Activated CD4-positive, alpha-beta T cell treated with anti-CD3 and anti-CD28 coated beads for 1 hour (primary cell): ENCODE results near the gene DLL3.

ENCODE experiments used
- DNase-seq: peaks from one replicate; pipeline ENCODE4 v3.0.0-alpha.2; 2020

The DLL3 gene

GRCh38 chr19:39489756-39490155 lies 9.0 kb upstream of the DLL3 start:
- no peak for DNase-seq

DNA sequence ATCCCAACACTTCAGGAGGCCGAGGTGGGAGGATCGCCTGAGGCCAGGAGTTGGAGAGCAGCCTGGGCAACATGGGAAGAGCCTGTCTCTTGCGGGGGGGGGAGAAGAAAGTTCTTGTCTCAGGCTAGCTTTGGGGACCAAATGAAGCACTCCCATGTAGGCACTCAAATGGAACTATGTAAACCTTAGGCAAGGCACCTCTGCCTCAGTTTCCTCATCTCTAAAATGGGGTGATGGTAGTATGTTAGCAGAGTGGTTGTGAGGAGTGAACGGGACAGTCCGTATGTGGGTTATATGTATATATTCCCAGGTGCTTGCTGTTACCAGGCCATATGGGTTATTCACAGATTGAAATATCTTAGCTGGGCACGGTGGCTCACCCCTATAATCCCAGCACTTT lies 6.5 kb upstream of the DLL3 start:
- no peak for DNase-seq

GRCh38 chr19:39492788-39493187 lies 6.0 kb upstream of the DLL3 start:
- DNase-seq: no peak

DNA sequence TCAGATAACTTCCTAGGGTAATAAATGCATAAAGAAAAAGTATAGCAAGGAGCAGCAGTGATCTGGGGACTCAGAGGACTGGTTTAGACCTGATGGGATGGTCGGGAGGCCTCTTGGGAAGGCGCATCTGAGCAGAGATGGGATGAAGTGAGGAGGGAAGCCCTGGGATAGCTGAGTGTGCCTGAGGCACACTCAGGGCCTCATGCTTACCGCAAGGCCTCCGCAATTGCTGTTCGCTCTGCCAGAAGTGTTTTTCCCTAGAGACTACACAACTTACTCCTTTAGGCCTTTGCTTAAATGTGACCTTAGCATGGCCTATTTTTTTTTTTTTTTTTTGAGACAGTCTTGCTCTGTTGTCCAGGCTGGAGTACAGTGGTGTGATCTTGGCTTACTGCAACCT lies 4.1 kb upstream of the DLL3 start:
- DNase-seq: no peak

- no peak for DNase-seq
These were observed 2.7 kb upstream of the DLL3 start for GRCh38 chr19:39496063-39496462.

DNA sequence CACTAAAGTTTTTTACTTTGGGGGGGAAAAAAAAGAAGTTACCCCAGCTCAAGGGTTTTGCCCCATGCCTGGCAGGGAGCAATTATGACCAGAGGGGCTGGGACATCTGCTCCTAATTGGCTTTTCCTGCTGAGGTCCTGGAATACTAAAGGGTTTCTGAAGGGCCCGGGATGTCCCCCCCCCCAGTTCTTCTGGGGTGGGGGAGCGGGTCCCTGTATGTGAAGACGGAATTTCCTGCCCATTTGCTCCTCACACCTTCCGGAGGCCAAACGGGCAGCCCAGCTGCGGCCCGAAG lies 1.1 kb upstream of the DLL3 start:
- DNase-seq: no peak

DNA sequence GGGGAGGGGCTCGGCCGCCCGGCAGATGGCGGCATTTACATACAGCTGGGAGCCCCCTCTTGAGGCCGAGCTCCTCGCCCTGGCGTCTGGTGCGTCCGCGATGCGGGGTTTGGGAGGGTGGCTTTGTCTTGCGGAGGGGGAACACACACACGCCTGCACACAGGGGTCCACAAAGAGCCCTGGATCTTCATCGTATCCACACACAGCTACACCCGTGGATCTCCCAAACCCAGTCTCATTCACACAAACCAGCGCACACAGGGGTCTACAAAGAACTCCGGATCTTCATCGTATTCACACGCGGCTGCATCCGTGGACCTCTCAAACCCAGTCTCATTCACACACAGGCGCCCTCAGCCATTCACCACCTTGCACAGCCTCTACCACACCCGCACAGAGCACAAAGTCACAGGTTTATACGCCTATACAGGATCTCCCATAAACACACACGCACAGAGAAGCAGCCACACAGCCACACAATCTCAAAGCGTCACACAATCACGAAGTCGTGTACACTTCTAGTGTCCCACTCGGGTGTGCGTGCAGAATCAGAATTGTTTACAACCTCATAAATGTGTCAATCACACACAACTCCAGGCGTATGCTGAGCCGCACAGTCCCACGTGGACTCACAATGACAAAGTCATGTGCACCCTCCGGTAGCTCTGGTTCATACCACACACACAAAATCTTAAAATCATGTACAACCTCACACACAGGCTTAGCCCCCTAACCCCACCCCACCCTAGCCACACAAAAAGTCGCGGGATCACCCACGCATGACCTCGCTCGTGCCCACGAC lies 550 bp upstream of the DLL3 start:
- no peak for DNase-seq

DNA sequence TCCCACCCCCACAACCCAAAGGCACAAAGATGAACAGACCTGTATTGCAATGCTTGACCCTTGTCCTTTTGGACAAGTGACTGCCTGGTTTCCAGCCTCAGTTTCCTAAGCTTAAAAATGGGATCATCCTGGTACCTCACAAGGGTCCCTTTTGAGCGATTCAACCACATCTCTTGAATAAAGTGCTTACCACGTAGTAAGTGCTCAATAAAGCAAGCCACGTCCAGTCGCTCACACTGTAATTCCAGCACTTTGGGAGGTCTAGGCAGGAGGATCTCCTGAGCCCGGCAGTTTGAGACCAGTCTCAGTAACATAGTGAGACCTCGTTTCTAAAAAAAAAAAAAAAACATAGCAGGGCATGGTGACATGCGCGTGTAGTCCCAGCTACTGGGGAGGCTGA lies 1.2 kb downstream of the DLL3 start:
- DNase-seq: no peak

- DNase-seq: no peak
These were observed 1.8 kb downstream of the DLL3 start for GRCh38 chr19:39500543-39500942.

GRCh38 chr19:39501340-39501739 lies 2.6 kb downstream of the DLL3 start:
- DNase-seq: no peak

DNA sequence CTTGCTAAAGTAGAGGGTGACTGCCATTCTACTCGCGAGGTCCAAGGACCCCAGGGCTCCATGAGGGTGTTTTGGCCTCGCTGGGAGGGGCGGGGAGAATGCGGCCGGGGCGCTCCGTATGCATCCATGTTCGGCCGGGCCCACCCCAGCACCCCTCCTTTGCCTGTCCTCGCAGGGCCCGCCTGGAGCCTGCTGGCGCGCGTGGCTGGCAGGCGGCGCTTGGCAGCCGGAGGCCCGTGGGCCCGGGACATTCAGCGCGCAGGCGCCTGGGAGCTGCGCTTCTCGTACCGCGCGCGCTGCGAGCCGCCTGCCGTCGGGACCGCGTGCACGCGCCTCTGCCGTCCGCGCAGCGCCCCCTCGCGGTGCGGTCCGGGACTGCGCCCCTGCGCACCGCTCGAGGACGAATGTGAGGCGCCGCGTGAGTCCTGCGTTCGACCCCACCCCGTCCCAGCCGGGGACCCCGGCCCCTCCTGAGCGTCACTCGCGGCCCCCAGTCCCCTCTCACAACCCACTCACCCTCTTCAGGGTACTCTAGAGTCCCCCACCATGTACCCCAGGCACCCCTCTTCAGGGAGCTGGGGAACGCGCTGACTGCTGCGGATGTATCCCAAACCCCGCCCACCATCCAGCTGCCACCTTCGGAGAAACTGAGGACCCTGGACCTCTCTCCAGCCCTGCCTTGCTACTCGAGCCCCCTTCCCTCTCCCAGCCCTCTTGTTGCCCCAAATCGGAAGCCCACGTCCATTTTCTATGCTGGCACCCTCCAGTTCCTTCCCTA lies 4.1 kb downstream of the DLL3 start:
- DNase-seq: peak; percentile 67

GRCh38 chr19:39506598-39506943 lies 7.8 kb downstream of the DLL3 start:
- no peak for DNase-seq

DNA sequence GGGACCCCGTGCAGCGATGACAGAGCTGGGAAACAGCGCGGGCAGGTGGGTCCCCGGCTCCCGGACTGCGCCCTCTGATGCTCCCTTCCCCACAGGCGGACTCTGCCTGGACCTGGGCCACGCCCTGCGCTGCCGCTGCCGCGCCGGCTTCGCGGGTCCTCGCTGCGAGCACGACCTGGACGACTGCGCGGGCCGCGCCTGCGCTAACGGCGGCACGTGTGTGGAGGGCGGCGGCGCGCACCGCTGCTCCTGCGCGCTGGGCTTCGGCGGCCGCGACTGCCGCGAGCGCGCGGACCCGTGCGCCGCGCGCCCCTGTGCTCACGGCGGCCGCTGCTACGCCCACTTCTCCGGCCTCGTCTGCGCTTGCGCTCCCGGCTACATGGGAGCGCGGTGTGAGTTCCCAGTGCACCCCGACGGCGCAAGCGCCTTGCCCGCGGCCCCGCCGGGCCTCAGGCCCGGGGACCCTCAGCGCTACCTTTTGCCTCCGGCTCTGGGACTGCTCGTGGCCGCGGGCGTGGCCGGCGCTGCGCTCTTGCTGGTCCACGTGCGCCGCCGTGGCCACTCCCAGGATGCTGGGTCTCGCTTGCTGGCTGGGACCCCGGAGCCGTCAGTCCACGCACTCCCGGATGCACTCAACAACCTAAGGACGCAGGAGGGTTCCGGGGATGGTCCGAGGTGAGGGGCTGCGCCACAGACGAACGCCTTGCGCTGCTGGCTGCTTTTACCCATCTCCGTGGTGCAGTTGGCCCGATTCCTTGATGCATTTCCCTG lies 8.4 kb downstream of the DLL3 start:
- peak; percentile 21 for DNase-seq

- DNase-seq: no peak
These were observed 9.1 kb downstream of the DLL3 start for GRCh38 chr19:39507715-39508364.

DNA sequence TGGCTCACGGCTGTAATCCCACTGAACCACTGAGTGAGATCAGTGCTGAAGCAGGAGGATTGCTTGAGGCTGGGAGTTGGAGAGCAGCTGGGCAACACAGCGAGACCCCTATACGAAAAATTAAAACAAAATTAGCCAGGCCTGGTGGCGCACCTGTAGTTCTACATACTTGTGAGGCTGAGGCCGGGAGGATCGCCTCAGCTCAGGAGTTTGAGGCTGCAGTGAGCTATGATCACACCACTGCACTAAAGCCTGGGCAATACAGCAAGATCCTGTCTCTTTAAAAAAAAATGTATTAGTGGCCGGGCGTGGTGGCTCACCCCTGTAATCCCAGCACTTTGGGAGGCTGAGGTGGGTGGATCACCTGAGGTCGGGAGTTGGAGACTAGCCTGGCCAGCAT lies 9.9 kb downstream of the DLL3 start:
- no peak for DNase-seq

GRCh38 chr19:39509233-39509632 lies 10.5 kb downstream of the DLL3 start:
- no peak for DNase-seq

DNA sequence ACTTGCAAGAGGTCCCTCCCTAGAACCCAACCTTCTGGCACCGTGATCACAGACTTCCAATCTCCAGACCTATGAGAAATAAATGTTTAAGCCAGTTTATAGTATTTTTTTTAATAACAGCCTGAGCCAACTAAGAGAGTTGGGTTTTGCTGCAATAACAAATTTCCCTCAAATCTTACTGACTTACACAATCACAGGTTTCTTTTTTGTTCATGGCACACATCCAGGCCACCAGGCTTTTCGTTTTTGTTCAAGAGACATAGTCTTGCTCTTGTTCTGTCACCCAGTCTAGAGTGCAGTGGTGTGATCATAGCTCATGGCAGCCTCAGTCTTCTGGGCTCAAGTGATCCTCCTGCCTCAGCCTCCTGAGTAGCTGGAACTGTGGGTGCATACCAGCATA lies 14.2 kb downstream of the DLL3 start:
- DNase-seq: no peak

DNA sequence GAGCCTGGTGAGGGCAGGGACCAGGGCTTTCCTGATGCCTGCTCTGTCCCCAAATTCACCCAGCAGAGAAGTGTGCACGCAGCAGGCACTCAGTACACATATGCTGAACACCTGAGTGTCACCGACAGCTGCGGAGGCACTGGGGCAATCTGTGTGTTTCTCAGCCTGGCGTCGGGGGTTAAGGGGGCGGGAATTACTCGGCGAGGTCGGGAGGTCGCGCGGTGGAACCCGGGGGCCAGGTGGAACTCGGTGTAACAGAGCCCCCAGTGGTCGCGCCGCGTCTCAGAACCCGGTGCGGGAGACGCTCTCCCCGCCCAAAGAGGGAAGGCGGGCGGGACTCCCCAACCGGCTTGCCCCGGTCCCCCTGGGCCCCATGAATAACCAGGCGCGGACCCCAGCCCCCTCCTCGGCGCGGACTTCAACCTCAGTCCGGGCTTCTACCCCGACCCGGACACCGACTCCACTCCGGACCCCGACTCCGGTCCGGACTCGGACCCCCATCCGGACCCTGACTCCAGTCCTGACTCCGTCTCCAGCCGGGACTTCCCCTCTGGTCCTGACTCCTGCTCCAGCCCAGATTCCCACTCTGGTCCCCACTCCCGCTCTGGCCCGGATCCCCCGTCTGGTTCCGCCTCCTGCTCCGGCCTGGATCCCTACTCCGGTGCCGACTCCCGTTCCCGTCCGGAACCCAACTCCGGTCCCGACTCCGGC lies 16.2 kb downstream of the DLL3 start, which contains the start of gene SELENOV:
Gene SELENOV (plus strand): TSS at position 300 of the 711 bp plus-strand sequence. CDS start 74 bp downstream, at position 374.
- DNase-seq: no peak

- DNase-seq: no peak
These were observed 16.9 kb downstream of the DLL3 start for GRCh38 chr19:39515551-39516191.

- DNase-seq: no peak
These were observed 17.5 kb downstream of the DLL3 start for GRCh38 chr19:39516270-39516669.

GRCh38 chr19:39517432-39517831 lies 18.7 kb downstream of the DLL3 start:
- DNase-seq: no peak

DNA sequence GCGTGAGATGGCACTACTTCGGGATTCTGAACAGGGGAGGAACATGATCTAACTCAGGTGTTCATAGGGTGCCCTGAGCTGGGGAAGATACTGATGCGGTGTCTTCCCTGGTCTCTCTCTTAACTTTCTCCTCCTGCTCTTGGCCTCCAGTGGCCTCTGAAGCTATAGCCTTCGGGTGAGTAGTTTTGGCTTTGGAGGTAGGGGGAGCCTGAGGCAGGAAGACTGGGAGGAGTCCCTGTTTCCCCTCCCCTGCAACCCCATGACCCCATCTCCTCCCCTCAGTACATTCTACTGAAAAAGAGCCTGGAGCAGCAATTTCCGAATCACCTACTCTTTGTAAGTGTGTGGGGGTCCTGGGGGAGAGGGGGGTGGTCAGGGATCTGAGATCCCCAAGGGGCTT lies 19.7 kb downstream of the DLL3 start:
- DNase-seq: no peak
